Stimulated activated CD8-positive, alpha-beta memory T cell treated with anti-CD3 and anti-CD28 coated beads, Interleukin-7, amount 100 ng/mL, for 24 hours (primary cell): ENCODE results near the gene NOC4L.
"Not testable (repeated sequence)": the region's sequence is repeated elsewhere in the genome, so short reads cannot be mapped to it uniquely, and the experiment has no call there.

Experiments
- DNase-seq: peaks from one replicate; pipeline ENCODE4 v3.0.0-alpha.2; 2020; ENCODE audit warnings: low read depth

The NOC4L gene

DNA sequence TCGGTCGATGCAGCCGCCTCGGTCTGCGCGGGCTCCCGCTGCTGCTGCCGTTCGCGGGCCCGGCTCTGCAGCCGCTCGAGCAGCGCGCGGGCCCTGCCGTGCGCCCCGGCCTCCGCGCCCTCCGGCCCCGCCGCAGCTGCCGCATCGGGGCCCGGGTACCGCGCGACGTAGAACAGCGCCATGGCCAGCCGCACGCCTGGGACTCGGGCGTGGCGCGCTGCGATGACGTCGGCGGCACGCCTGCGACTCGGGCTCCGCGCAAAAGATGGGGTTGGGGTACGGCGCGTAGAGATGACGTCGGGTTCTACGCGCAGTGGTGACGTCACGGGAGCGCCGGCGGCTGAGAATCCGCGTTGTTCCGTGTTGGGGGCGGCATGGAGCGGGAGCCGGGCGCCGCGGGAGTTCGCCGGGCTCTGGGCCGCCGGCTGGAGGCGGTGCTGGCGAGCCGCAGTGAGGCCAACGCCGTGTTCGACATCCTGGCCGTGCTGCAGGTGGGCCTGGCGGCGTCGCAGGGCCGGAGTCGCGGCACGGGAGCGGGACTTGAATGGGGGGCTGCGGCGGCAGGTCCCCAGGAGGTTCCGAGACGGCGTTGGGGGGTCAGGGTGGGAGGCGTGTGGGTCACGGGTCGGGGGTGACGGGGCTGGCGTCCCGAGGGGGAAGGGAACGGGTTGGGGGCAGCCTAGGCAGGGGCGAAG, at the start of gene NOC4L, which contains the start of gene DDX51:
TSS of gene NOC4L (plus strand) at position 343 of the 695 bp plus-strand sequence. CDS start at position 375, 32 bp downstream.
TSS of gene DDX51 (minus strand) at position 205 of the 695 bp plus-strand sequence. CDS start at position 182, 23 bp downstream.
- peak; percentile 93 for DNase-seq

DNA sequence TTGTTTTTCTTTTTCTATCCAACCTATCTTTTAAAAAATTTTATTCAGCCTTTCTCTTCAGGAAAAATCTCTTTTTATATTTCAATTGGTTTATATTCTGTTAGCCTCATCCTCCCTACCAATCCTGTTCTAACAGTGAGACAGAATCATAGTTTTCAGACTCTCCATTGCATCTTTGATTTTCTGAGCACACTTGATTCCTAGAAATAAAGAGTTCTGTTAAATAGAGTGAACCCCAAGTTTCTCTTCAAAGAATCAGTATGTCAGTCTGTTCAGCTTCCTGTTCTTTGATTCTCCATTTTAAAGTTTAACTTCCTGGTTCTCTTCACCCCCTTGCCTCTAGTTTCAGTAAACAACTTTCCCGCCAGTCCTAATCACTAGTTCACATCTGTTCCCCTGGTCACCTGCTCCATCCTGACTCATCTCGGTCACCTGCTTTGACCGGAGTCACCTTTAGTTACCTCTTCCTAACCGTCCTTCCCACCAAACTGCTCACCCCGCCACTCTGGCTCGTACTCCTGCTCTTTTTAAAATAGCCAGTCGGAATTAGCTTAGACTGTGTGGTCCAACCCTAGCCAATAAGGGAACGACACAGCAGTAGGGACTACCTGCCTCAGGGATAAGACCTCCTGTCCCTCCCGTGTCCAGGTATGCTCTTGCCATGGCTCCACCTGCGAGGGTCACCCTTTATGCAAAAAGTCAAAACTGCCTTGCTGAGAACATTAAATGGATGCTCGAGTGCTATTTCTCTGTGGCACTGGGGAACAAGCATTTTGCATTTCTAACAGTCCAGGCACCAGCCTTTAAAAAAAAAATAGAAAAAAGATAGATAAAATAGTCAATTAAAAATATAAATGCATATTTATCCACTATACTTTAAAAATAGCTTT, 48.5 kb upstream of the NOC4L start:
- no peak for DNase-seq

DNA sequence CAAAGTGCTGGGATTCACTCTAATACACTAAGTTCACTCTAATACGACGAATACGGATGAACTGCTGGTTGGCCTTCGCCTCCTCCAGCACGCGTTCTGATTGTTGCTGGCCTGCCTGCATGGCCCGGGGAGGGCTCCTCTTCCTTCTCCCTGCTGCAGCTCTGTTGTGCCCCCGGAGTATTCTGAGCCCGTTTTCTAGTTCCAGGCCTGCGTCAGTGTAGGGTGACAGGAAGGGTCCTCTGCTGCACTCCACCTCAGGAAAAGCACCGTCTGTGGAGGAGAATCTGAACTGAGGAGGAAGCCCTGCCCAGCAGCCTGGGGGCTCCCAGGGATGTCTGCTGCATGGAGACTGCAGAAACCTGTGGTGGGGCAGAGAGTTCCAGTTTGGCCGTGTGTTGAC, 44.5 kb upstream of the NOC4L start:
- DNase-seq, result no peak

DNA sequence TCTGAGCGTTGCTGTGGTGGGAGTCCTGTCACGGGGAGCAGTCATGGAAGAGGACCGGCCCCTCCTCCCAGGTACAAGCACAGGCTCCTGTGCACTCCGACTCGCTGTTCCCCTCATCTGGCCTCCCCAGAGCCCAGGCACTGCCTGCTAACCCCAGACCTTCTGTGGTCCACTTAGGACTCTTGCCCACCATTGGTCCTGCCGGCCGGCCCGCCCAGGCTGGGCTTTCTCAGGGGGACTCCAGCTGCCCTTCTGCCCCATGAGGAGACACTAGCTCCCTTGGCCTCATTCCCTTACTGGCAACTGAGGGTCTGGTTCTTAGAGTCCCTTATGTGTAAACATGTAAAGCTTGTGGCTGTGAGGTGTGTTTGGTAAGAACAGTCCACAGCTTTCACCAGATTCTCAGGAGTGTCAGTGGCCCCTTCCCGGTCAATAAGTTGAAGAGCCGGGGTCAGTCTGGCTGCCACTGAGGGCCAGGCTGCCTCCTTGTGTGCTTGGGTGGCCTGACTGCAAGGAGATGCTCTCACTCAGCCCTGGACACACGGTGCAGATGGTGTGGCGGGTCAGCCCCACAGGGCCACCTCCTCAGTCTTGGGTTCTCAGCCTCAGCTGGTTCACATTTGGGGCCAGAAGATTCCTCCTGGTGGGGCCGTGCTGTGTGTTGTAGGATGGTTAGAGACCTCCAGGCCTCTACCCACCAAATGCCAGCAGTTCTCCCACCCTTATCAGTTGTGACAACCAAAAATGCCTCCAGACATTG, 43.8 kb upstream of the NOC4L start:
- no peak for DNase-seq

DNA sequence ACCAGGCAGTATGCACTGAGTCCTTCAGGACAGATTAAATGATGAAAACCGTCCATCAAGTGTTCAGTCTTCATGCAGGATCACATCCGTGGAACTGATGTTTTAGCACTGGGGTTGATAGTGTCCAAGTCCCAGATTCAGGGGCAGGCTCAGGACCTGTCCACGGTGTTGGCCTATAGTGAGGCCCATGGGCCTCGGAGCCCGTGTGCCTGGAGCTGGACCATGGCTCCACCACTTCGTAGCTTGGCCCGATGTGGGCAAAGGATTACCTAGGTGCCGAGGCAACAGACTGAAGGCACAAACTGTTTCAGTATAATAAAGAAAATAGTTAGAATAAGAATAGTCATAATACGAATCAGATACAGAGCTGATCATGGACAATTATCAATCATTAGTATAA, 42.0 kb upstream of the NOC4L start:
- DNase-seq, result no peak

DNA sequence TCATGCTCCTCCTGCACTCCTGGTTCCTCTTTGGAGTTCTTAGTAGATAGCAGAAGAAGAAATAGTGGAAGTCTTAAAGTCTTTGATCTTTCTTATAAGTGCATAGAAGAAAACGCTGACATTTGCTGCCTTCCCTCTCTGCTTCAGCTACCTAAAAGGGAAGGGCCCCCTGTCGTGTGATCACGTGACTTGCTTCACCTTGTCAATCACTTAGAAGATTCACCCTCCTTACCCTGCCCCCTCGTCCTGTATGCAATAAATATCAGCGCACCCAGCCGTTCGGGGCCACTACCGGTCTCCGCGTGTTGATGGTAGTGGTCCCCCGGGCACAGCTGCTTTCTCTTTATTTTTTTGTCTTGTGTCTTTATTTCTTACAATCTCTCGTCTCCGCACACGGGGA, 41.2 kb upstream of the NOC4L start:
- not testable (repeated sequence) for DNase-seq

DNA sequence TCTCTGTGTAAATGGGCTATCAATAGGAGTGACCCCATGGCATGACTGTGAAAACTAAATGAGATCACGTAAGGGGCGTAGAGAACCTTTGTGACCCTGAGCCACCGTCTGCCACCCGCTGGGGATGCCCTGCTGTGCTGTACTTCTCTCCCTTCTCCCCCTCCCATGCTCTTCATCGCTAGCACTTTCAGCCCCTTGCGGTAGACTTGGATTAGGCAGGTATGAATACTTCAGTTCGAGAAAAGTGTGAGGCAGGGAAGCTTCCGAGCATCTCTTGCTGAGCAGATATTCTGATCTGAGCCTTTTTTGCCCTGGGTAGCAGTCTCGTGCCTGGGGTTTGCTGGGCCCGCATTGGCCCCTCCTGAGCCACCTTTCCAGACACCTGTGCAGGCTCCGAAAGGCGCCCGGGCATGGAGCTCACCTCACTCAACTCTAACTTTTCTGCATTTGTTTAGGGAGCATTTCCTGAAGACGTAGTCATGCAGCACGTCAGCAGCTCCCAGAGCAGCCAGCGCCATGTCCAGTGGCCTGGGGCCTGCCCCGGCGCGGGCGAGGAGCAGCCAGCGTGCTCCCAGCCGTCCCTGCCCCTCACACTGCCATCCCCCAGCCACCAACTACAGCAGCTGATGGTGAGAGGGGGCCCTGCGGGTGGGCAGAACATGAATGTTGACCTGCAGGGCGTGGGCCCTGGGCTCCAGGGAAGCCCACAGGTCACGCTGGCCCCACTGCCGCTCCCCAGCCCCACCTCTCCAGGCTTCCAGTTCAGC, 40.5 kb upstream of the NOC4L start:
- no peak for DNase-seq

DNA sequence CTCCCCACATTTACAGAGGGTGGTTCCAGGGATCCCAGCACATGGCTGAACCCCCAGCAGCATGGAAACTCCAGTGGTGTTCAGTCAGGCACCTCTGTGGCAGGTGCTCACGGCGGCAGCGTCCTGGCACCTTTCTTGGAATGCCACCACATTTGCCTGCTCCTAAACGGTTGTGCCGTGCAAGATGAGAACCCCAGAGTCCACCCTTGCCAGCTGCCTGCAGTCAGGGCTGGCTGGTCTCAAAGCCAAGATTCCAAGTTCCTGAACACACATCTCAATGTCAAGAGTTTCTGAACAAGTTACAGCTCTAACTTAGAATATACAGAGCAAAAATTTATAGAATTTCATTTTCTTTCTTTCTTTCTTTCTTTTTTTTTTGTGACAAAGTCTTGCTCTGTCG, 38.8 kb upstream of the NOC4L start:
- DNase-seq, result no peak

DNA sequence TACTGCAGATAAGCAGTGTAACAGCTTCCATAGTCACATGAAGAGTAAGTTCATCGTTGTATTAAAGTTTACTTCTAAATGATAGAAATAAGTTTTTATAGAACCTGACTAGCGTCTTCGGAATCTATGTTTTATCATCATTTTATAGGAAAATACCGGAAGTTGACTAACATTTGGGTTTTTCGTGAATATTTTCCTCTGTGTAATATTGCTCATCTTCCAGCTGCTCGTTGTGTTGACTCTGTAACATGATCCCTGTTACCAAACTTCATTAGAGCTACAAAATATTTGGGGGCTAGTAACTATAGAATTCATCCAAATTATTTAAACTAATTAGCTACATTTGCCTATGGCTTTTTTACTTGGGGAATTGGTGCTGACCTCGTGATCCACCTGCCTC, 37.3 kb upstream of the NOC4L start:
- DNase-seq, result no peak

DNA sequence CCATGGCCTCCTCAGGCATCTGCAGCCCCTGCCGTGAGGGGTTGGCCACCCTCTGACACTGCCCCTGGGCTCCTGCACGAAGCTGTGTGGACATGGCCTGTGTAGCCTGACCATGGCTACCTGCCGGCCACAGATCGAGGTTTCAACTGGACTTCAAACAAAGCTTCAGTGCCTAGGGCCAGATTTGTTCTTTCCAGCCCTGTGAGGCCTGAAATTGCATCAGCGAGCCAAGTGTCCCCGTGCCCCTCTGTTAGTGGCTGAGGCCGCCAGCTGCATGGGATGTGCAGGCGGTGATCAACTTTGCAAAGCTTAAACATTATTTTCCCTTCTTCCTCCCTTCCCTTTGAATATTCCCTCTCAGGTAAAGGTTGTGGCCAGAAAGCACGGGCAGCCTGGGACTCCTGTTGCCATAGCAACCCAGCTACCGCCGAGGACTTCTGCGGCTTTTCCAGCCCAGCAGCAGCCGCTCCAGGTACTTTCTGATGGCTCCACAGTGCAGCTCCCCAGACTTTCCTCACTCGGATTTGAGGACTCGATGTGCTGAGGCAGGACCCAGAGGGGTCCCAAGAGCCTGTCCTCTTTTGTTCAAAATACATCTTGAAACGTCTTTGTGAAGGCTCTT, 35.9 kb upstream of the NOC4L start:
- no peak for DNase-seq

DNA sequence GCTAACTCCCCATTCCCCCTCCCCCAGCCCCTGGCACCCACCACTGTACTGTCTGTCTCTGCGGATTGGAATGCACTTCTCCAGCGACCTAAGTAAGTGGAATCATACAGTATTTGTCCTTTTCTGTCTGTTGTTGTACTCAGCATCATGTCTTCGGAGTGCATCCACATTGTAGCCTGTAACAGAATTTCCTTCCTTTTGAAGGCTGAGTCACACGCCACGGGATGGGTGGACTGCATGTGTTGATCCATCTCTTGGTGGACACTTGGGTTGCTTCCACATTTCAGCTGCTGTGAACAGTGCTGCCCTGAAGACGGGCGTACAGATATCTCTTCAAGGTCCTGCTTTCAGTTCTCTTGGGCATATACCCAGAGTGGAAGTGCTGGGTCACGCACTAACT, 34.5 kb upstream of the NOC4L start:
- no peak for DNase-seq

DNA sequence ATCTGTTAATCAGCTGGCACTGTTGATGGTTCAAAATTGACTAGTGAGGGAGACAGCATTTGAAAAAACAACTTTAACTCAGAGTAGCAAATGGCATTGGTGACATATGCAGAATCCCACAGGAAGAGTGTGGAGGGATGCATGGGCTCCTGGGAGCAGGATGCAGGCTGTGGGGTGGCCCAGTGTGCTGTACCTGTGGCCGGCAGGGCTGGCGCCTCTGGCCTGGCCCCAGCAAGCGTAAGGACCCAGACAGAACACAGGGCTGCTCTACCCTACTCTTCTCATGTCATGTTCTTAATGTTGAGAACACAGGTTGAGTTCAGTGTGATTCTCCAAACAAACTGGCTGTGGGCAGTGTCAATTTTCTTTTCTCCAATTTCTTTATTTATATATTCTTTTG, 33.6 kb upstream of the NOC4L start:
- DNase-seq, result no peak

DNA sequence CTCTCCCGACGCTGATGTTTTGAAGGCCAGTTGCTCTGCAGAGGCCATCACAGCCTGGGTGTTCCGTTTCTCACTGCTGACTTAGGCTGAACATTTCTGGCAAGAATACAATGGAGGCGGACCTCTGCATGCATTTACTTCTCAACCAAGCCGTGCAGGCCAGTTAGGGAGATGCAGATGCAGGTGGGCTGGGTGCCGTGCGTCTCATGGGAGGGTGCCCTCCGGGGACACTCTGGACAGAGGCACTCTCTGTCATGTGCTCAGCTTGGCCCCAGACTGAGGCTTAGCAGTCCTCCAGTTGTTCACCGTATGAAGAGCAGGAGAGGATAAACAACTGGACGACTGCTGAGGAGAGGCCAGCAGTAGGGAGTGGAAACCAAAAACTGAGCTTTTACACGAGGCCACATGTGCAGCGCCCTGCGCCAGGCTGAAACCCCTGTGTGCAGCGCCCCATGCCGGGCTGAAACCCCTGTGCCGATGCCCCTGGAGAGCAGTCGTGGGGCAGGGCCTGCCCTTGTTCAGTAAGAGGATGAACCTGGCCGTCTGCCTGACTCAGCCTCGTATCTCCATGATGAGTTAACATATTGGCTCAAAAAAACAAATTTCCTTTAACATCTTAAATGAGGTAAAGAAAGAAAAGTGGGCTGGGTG, 32.5 kb upstream of the NOC4L start:
- no peak for DNase-seq

DNA sequence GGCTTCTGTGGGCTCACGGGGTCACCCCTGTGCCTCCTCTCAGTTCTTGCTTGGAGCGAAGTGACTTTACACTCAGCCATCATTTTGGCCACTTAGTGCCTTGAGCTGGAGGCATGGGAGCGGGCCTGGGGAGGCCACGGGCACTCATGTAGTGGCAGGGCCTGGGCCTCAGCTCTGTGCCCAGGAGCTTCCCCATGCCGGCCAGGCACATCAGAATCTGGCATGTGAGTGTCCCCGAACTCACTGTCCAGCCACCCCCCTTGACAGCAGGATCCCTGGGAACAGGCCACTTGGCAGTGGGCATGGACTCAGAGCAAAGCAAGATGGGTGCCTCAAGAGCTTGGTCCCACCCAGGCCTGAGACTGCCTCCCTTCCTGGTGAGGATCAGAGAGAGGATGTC, 29.6 kb upstream of the NOC4L start:
- DNase-seq, result no peak

DNA sequence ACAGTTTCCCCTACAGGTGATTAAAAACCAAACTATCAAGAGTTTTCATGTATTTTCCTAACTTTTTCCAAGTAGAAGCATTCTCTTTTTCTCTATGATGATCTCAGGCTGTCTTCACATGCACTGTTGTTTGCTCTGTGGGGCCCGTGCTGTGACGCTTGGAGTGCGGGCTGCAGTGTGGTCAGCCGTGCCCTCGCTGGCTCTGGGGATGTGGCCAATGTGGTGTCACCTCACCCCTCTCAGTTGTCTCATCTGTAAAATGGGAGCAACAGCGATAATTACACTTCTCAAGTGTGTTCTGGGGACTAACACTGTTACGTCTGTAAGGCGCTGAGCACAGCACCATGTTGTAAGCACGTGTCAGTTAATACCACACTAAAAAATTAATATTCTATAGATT, 28.8 kb upstream of the NOC4L start:
- no peak for DNase-seq

DNA sequence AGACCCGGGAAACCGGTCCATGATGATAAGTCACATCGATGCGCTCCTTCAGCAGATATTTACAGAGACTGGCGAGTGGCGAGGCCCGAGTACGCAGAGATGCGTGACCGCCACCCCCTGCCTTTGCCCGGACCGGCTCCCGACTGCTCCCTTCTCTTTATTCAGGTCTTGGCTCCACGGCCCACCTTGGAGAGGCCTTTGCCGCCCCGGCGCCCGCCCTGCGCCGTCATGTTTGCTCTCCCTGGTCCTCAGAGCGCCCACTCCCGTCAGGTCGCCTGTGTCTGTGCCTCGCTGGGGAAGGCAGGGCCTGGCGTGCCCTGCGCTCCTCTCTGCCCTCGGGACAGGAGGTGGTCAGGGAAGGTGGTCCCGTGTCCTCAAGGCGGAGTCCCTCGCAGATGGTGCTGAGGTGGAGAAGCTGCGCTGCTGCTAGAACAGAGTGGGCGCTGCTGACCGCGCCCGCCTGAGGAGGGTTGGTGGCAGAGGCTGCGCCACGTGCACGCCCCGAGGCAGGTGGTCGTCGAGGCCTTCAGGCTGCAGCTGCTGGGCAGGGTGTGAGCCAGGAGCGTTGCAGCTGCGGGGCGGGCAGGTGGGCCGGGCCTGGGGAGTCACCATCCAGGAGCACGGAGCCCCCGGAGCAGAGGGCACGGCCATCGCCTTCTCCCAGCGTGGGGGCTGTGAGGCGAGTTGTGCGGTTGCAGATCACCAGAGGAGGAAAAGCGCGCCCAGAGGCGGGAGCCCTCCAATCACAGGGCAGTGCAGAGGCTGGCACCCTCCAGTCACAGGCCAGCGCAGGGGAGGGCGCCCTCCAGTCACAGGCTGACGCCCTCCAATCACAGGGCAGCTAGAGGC, 27.3 kb upstream of the NOC4L start:
- DNase-seq, result no peak

DNA sequence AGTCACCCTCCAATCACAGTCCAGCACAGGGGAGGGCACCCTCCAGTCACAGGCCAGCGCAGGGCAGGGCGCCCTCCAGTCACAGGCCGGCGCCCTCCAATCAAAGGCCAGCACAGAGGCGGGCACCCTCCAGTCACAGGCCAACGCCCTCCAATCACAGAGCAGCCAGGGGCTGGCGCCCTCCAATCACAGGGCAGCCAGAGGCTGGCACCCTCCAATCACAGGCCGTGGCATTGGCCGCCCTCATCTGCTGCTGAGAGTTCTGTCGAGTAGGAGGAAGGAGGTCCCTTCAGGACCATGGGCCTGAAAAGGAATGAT, 26.7 kb upstream of the NOC4L start:
- no peak for DNase-seq

DNA sequence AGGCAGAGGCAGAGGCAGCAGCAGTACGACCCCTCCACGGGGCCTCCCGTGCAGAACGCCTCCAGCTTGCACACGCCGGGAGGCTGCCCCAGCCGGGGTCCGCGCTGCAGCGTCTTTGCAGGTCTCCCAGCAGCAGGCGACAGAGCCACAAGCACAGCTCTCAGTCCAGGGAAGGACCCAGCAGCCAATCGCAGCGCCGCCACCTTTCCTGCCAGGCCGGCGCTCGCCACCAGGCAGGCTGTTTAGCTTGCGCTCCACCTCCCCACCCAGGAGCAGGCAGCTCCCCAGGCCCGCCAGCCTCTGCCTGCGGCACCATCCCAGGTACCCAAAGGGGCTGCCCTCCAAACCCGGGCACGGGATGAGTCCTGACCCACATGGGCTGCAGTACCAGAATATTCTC, 25.4 kb upstream of the NOC4L start:
- DNase-seq, result no peak

DNA sequence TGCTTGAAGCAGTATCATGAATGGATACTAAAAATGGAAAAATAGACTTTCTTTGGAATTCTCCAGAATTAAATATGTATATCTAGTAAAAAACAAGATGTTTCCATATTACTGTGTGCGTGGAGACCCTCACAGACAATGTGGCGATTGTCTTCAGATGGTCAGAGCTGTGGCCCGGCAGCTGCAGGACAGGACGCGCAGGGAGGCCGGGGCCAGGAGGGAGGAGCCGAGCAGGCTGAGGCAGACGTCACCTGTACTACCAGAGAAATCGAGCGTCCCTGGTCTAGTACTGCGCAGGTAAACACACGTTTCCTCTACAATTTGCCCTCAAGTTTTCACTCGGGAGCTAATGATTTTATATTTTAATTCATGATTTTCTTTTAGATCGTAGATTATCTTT, 23.0 kb upstream of the NOC4L start:
- no peak for DNase-seq
